Retinal pigment epithelial cell (primary cell): ENCODE measurements around the gene CASP12.
A peak's percentile ranks its signal among the peaks of the same experiment; 100 is the strongest.

Source experiments
- DNase-seq: peaks from one replicate; pipeline ENCODE4 v3.0.0-alpha.2; 2010; ENCODE audit warnings: low read depth
- H3K4me3 ChIP-seq: 2 replicates; pipeline ENCODE4 v1.5.1; 2011; ENCODE audit warnings: mild to moderate bottlenecking, low read length, control low read depth, moderate library complexity
- TF ChIP-seq, protein P1 (sequence below): conservative IDR thresholded peaks from 2 replicates; pipeline ENCODE4 v1.5.1; 2011; ENCODE audit warnings: low read depth, low read length, control low read depth, inconsistent platforms

The CASP12 gene

GRCh38 chr11:104855965-104856364, 42.3 kb downstream of the CASP12 start:
- H3K4me3 ChIP-seq = no peak overlapping the region
- TF ChIP-seq, protein P1, sequence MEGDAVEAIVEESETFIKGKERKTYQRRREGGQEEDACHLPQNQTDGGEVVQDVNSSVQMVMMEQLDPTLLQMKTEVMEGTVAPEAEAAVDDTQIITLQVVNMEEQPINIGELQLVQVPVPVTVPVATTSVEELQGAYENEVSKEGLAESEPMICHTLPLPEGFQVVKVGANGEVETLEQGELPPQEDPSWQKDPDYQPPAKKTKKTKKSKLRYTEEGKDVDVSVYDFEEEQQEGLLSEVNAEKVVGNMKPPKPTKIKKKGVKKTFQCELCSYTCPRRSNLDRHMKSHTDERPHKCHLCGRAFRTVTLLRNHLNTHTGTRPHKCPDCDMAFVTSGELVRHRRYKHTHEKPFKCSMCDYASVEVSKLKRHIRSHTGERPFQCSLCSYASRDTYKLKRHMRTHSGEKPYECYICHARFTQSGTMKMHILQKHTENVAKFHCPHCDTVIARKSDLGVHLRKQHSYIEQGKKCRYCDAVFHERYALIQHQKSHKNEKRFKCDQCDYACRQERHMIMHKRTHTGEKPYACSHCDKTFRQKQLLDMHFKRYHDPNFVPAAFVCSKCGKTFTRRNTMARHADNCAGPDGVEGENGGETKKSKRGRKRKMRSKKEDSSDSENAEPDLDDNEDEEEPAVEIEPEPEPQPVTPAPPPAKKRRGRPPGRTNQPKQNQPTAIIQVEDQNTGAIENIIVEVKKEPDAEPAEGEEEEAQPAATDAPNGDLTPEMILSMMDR = no peak
- no peak for DNase-seq

DNA sequence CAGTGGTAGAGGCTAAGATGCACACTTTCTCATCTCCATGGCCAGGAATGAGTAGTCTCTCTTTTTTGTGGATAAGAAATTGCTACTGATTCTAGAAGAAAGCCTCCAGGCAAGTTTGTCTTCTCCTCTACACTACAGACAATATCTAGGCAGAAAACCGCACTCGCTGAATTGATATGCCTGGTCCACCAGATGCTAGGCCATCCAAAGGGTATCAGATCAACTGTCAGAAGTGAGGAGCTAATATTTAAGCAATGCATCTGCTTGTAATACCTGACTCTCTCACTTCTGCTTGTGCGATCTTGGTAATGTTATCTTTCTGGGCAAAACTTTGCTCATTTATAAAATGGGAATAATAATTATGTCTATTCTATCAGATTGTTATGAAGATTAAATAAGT, 45.0 kb downstream of the CASP12 start:
- TF ChIP-seq, protein P1 = no peak
- no peak for DNase-seq
- no peak overlapping the region for H3K4me3 ChIP-seq

GRCh38 chr11:104852811-104853210, 45.4 kb downstream of the CASP12 start:
- TF ChIP-seq, protein P1 = no peak
- H3K4me3 ChIP-seq = no peak overlapping the region
- DNase-seq = peak; percentile 21

GRCh38 chr11:104846216-104846615, 52.0 kb downstream of the CASP12 start:
- DNase-seq = no peak
- TF ChIP-seq, protein P1 = no peak
- H3K4me3 ChIP-seq = no peak overlapping the region

DNA sequence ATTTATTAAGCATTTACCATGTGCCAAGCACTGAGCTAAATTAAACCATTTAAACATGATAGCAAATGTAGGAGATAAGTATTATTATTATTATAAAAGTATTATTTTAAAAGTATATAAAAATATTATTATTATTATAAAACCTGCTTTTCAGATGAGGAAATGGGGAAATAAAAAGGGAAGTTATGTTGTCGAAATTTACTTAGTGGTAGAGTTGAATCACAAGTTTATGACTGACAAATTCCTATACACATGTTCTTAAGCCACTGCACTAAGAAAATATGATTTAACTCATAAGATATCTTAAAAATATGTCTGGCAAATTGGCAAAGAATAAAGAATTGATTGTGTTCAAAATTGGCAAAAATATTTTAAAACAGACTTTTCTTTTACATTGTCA, 53.8 kb downstream of the CASP12 start:
- H3K4me3 ChIP-seq = no peak overlapping the region
- DNase-seq = no peak
- TF ChIP-seq, protein P1 = no peak

DNA sequence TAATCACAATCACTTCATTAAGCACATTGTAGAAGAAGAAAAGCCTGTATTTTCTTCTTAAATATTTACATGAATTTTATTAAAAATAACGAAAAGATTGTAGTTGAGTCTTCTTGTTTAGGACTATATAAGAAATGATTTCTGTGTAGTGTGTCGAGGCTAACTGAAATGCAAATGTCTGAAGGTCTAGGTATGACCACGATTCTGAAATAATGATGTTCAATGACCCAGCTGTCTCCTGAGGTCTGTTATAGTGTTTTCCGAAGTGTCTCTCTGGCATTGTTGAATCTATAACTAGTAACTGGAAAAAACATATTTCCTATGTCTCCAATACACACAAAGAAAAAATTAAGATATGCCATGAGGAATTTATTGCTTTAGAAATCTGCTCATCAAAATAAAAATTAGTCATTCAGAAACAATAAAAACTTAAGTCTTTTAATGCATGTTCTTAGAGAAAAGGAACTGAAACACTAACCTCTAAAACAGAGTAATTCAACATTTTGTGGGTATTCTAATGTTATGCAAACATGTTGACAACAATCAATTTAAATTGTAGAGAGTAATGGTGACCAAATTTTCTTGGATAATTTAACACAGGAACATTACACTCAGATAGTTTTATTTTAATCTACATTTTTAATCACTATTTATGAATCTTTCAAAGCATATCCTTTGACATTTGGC, 55.0 kb downstream of the CASP12 start:
- DNase-seq = no peak
- TF ChIP-seq, protein P1 = no peak
- H3K4me3 ChIP-seq = no peak overlapping the region

- TF ChIP-seq, protein P1 = no peak
- H3K4me3 ChIP-seq = no peak overlapping the region
- DNase-seq = no peak
Measured at GRCh38 chr11:104841973-104842525, 56.2 kb downstream of the CASP12 start.
